Amniotic stem cell (primary cell): ENCODE results near the gene SYT1.

Experiments
- DNase-seq: peaks from one replicate; lab custom pipeline; 2025; lab: John Stamatoyannopoulos, UW

Gene SYT1

GRCh38 chr12:79441534-79441933 lies 577.0 kb downstream of the SYT1 start:
- DNase-seq: no peak

GRCh38 chr12:79442396-79442795 lies 577.8 kb downstream of the SYT1 start:
- DNase-seq: no peak

DNA sequence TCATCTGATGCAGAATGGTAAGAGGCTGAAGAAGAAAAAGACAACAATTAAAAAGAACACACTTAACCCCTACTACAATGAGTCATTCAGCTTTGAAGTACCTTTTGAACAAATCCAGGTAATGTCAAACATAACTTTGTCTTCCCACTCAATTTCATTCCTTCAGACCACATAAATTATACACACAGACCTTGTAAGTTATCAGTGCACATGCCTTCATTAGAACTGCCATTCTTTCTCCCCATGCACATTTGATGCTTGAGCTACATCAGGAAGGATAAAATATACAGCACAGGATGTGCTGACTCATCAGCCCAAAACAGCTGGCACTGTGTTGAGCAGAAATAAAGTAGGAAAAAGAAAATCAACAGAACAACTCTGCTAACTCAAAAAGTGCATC lies 579.5 kb downstream of the SYT1 start:
- DNase-seq: no peak

GRCh38 chr12:79448816-79449215 lies 584.2 kb downstream of the SYT1 start:
- DNase-seq: no peak

DNA sequence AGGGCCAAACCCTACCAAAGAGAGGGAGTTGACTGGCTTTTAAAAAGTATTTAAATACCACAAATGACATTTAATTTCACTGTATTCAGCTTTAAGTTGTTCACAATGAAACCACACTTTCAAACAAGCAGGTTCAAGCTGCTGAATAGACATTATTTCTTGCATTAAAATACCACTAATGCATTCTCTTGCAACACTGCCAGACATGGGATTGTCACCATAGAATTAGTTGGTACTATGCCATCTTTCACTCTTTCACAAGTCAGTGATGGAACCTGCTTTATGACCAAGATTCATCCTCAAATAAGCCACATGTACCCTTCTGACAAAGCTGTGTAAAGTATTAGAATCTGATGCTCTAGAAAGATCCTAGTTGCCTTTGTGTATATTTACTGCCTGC lies 586.8 kb downstream of the SYT1 start:
- no peak for DNase-seq

DNA sequence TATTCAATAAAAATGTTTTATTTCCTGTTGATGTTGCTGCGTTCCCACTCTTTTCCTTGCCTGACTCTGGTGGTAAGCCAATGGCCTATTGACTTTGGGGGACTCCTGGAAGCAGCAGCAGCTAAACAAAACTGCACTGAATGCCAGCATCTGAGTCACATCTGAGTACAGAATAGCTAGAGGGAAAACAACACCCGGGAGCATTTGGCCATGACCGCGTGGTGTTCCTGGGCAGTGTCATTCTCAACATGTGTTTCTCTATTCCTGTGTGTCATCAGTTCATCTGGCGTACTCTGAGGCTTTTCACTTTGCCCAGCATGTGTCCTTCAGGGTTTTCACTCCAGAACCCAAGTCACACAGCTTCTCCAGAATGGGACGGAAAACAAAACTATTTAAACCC lies 587.4 kb downstream of the SYT1 start:
- peak; percentile 76 for DNase-seq

- DNase-seq: no peak
These were observed 588.3 kb downstream of the SYT1 start for GRCh38 chr12:79452906-79453305.

- no peak for DNase-seq
These were observed 589.2 kb downstream of the SYT1 start for GRCh38 chr12:79453820-79454219.

- DNase-seq: peak; percentile 4
These were observed 589.8 kb downstream of the SYT1 start for GRCh38 chr12:79454338-79454843.

GRCh38 chr12:79455286-79455685 lies 590.7 kb downstream of the SYT1 start:
- no peak for DNase-seq

GRCh38 chr12:79482323-79482722 lies 617.7 kb downstream of the SYT1 start:
- DNase-seq: no peak

- DNase-seq: no peak
These were observed 618.3 kb downstream of the SYT1 start for GRCh38 chr12:79482921-79483320.

- no peak for DNase-seq
These were observed 621.6 kb downstream of the SYT1 start for GRCh38 chr12:79486154-79486553.

DNA sequence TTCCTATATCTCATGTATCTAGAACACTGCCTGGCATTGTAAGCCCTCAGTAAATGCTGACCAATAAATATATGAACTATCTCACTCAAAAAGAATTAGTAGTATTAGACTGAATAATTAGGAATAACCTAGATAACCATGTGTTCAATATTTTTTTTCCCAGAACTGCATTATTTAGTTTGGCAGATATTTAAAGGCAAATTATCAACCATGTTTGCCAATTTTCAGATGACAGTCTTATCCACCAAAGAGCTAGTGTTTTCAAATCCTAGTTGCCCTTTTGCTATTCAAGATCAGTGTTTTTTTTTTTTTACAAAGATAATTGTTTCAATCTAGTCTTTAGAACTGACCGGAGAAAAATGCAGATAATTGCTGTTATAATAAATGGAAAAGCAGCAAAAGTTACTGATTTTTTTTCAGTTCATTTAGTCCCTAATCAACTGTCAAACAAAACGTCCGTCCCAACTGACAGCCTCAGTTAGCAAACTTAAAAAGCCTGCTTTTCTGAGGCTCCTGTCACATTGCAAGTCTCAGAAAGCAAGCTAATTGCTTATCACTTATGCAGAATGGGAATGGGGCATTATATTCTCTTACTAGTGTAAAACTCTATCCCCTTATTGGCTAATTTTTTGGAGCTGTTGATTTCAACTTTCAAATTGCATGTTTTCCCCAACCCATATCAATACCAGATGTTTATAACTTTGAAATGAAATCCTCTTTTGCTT lies 623.0 kb downstream of the SYT1 start:
- no peak for DNase-seq
